Prostate gland (tissue), 2 donors: ENCODE measurements around the gene AGPS.

Experiments
- POLR2A ChIP-seq: fragments of 450-650 bp; IDR thresholded peaks from one replicate; pipeline ENCODE4 v1.6.1; 2016; ENCODE audit warnings: antibody characterized with exemption, mild to moderate bottlenecking
- TF ChIP-seq, protein P1 (sequence below), 4 experiments: fragments of 200-600 bp in 2 of 4; fragments of 450-650 bp in 2 of 4; sonication (generic) in 2 of 4; IDR thresholded peaks; 1 replicate in 3 of 4; 2 replicates in 1 of 4; pipeline ENCODE4 v1.5.1; 2016 to 2019; ENCODE audit warnings: antibody characterized with exemption in 4 of 4, mild to moderate bottlenecking in 2 of 4, moderate library complexity in 2 of 4

DNA sequence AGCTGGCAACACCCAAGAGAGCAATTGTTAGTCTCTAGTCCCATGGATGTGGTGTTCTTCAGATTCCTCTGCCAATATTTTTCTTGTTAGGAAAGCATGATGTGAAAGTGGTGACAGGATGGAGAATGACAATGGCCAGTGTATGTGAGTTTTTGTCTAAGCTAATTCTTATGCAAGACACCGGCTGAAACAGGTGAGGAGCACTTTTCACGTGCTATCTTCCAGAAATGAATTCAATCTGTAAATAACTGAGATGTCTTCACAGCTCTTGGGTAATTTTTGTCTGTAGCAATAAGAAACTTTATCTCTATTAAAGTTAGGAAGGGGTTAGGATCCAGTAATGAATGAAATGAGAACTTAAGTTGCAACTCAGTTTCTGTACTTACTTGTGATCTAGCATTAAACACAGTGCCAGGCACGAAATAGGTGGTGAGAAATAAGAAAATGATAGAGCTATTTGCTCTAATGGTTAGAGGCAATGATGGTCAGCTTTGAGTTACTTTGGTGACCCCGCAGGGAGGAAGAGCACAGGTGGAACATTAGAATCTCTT lies 676 bp upstream of the AGPS start:
- TF ChIP-seq, protein P1, sequence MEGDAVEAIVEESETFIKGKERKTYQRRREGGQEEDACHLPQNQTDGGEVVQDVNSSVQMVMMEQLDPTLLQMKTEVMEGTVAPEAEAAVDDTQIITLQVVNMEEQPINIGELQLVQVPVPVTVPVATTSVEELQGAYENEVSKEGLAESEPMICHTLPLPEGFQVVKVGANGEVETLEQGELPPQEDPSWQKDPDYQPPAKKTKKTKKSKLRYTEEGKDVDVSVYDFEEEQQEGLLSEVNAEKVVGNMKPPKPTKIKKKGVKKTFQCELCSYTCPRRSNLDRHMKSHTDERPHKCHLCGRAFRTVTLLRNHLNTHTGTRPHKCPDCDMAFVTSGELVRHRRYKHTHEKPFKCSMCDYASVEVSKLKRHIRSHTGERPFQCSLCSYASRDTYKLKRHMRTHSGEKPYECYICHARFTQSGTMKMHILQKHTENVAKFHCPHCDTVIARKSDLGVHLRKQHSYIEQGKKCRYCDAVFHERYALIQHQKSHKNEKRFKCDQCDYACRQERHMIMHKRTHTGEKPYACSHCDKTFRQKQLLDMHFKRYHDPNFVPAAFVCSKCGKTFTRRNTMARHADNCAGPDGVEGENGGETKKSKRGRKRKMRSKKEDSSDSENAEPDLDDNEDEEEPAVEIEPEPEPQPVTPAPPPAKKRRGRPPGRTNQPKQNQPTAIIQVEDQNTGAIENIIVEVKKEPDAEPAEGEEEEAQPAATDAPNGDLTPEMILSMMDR (IDR thresholded peaks at IDR 0.05), result no peak
- no peak for TF ChIP-seq POLR2A
